ENCODE results near the gene EPHB6. TPM values are rescaled to one million over a fixed set of nuclear protein-coding genes. Genes with fewer than 3 reads are reported as not detected.

EPHB6 gene
- total RNA-seq, 3 donors from 2014 or later, result 5.2 to 29.8 (median 29.6) TPM

GRCh38 chr7:142866361-142867096 is 11.7 kb downstream of the EPHB6 start:
- Histone ChIP-seq H3K36me3 (no peaks in the 10 kb centered on the region), H3K9me3 (no peaks in the 10 kb centered on the region), H3K27ac (no peak overlapping the region), H3K4me1 (no peaks in the 10 kb centered on the region), H3K27me3 (no peaks in the 10 kb centered on the region), H3K4me3 (no peak overlapping the region)
- TF ChIP-seq POLR2AphosphoS5 (IDR thresholded peaks at IDR 0.05) (no peak), CTCF (IDR thresholded peaks at IDR 0.05) (peak in 2 of 3 donors; percentile 46 to 66)
- intact Hi-C loops (cut with DNase I; ENCODE audit: low total_unique reads), result no loop called here
- DNase-seq (ENCODE audit: low spot score in 2 of 2), result no peak

- H3K27ac ChIP-seq, result no peak overlapping the region
- no peaks in the 10 kb centered on the region for H3K27me3 ChIP-seq
- no peaks in the 10 kb centered on the region for H3K4me1 ChIP-seq
- H3K9me3 ChIP-seq, result no peaks in the 10 kb centered on the region
- no peak for DNase-seq (ENCODE audit: low spot score in 2 of 2)
- no peaks in the 10 kb centered on the region for H3K36me3 ChIP-seq
- TF ChIP-seq POLR2A (IDR thresholded peaks at IDR 0.05) (no peak), POLR2AphosphoS5 (IDR thresholded peaks at IDR 0.05) (no peak), CTCF (IDR thresholded peaks at IDR 0.05) (no peak)
- intact Hi-C loops (cut with DNase I; ENCODE audit: low total_unique reads), result no loop called here
- H3K4me3 ChIP-seq, result no peak overlapping the region
These were observed 12.2 kb downstream of the EPHB6 start for GRCh38 chr7:142867097-142867378.

GRCh38 chr7:142867398-142868187 is 12.7 kb downstream of the EPHB6 start:
- Histone ChIP-seq H3K9me3 (no peaks in the 10 kb centered on the region), H3K4me1 (no peaks in the 10 kb centered on the region), H3K4me3 (no peak overlapping the region), H3K27ac (no peak overlapping the region), H3K36me3 (no peaks in the 10 kb centered on the region), H3K27me3 (no peaks in the 10 kb centered on the region)
- DNase-seq (ENCODE audit: low spot score in 2 of 2), result no peak
- intact Hi-C loops (cut with DNase I; ENCODE audit: low total_unique reads), result no loop called here
- TF ChIP-seq CTCF (IDR thresholded peaks at IDR 0.05) (no peak), POLR2A (IDR thresholded peaks at IDR 0.05) (no peak), POLR2AphosphoS5 (IDR thresholded peaks at IDR 0.05) (no peak)

GRCh38 chr7:142868188-142868985 is 13.5 kb downstream of the EPHB6 start:
- Histone ChIP-seq H3K27me3 (no peaks in the 10 kb centered on the region), H3K27ac (no peak overlapping the region), H3K4me1 (no peaks in the 10 kb centered on the region), H3K9me3 (no peaks in the 10 kb centered on the region), H3K4me3 (no peak overlapping the region), H3K36me3 (no peaks in the 10 kb centered on the region)
- intact Hi-C loops (cut with DNase I; ENCODE audit: low total_unique reads), result no loop called here
- no peak for DNase-seq (ENCODE audit: low spot score in 2 of 2)
- TF ChIP-seq CTCF (IDR thresholded peaks at IDR 0.05), result no peak
- no peak for TF ChIP-seq POLR2AphosphoS5 (IDR thresholded peaks at IDR 0.05)
- TF ChIP-seq POLR2A (IDR thresholded peaks at IDR 0.05), result no peak

All from breast epithelium (tissue), 4 donors.